AG10803 (cell line): ENCODE results near the gene RPUSD3.
A peak's percentile ranks its signal among the peaks of the same experiment; 100 is the strongest.

Source experiments
- DNase-seq: peaks from one replicate; pipeline ENCODE4 v3.0.0; 2010; ENCODE audit warnings: low read depth
- H3K4me3 ChIP-seq: 2 replicates; pipeline ENCODE4 v1.5.1; 2011; ENCODE audit warnings: mild to moderate bottlenecking, low read length, control low read depth
- CTCF ChIP-seq: conservative IDR thresholded peaks from 2 replicates; pipeline ENCODE4 v1.5.1; 2011; ENCODE audit warnings: mild to moderate bottlenecking, low read length, control low read depth, inconsistent platforms

RPUSD3 gene

GRCh38 chr3:9843715-9844438 lies at the start of gene RPUSD3:
Gene RPUSD3, minus strand, starts transcription at chr3:9844008. Its CDS starts 18 bp downstream, at chr3:9843990.
- H3K4me3 ChIP-seq: peak within 1 kb of the TSS; percentile 95
- TF ChIP-seq CTCF: no peak
- peak; percentile 95 for DNase-seq

- H3K4me3 ChIP-seq: peak overlapping the region; percentile 88
- TF ChIP-seq CTCF: no peak
- DNase-seq: no peak
These were observed 47.3 kb upstream of the RPUSD3 start for GRCh38 chr3:9891072-9891622.

- DNase-seq: peak; percentile 85
- TF ChIP-seq CTCF: no peak
These were observed 46.7 kb upstream of the RPUSD3 start, which contains the start of gene JAGN1 for GRCh38 chr3:9890249-9891071. Gene JAGN1, plus strand, starts transcription at chr3:9890610. Its CDS starts 113 bp downstream, at chr3:9890723.

GRCh38 chr3:9889405-9889804 lies 45.6 kb upstream of the RPUSD3 start:
- TF ChIP-seq CTCF: no peak
- DNase-seq: no peak
- no peak overlapping the region for H3K4me3 ChIP-seq

More at GRCh38 chr3:9890249-9891071, 46.7 kb upstream of the RPUSD3 start, which contains the start of gene JAGN1:
- H3K4me3 ChIP-seq: peak within 1 kb of the TSS; percentile 88

GRCh38 chr3:9888540-9888939 lies 44.7 kb upstream of the RPUSD3 start:
- no peak for TF ChIP-seq CTCF
- no peak for DNase-seq
- H3K4me3 ChIP-seq: no peak overlapping the region

GRCh38 chr3:9887480-9887879 lies 43.7 kb upstream of the RPUSD3 start:
- DNase-seq: no peak
- no peak for TF ChIP-seq CTCF
- H3K4me3 ChIP-seq: no peak overlapping the region
